ENCODE results near the gene BCAR3.
A peak's percentile ranks its signal among the peaks of the same experiment; 100 is the strongest.
"Not testable (repeated sequence)": the region's sequence is repeated elsewhere in the genome, so short reads cannot be mapped to it uniquely, and the experiment has no call there.

BCAR3 gene

DNA sequence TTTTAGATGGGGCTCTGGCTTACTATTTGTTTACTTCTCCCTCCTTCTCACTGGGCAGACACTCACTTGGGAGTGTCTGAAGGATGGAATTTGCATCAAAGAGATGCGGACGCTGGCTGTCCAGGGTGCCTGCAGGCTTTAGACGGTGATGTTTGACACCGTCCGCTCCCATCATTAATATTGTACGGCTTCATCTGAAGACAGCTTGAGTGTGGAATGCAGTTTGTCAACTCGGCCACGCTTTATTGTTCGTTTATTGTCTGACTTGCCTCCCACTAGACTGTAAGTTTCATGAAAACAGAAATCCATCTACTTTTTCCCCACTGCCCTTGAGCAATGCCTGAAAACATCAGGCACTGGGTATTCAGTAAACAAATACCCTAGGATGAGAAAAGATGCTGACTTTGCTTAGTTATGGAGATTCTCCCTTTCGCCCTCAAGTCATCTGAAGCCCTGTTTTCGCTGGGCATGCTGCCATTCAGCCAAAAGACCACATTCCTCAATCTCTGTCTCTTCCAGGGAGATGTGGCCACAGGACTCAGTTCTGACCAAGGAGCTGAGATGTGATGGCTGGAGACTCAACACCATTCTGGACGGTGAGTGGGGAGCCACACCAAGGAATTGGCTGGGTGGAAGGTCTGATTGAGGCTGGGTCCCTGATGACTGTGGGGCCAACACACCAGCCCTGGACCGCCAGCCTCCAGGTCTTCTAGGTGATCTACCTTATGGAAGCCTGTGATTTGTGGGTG, 87.6 kb downstream of the BCAR3 start:
- DNase-seq = no peak

DNA sequence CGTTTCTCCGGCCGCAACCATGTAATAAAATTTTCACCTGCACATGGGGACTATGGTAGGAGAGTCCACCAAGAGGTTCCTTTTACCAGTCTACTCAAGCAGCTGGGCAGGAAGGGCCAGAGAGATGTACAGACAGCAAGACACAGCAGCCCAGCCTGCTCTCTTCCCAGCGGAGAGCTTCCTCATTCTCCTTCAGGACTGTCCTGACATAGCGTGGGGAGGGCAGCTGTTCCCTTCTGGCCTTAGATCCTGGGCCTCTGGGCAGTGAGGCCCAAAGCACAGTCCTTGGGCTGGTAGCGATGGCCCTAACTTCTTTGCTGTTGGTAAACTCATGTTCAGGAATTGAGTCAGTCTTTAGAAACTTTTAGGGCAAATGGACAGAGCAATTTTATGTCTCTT, 89.1 kb downstream of the BCAR3 start:
- no peak for DNase-seq

DNA sequence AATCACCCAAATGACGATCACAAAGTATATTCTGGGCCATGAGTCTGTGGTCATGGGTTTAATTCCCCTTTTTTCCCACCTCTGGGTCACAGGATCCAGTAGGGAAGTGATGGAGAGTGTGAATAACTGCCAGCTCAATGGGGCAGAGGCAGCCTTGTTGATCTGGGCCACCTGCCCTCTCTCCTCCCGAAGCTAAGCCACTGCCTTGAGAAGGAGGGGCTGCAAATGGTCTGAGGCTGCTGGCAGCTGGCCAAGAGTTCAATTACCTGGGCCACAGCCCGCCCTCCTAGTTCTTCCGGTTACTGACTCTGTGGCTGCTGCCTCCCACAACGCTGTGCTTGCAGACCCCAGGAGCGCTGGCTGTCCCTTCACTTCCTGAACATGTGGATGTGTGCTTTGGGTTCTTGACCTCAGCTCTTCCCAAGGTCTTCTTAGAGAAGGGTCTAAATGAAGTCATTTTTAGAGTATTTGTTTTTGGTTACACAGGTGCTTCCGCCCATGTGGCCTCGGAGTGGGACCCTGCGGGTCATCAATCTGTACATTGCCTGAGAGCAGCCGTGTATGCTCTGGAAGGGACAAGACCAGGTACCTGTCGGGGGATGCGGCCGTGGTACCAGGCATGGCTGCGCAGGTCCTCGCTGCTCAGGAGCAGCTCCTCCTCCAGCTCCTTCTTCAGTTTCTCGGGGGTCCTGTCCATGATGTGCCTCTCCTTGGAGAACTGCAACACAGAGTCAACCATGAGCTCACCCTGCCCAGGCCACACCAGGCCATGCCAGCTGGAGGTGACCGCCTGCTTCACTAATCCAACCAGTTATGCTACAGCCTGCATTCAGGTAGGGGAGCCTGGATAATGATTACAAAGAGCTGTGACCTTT, 89.7 kb downstream of the BCAR3 start:
- peak in 1 of 2 donors; percentile 35 for DNase-seq

DNA sequence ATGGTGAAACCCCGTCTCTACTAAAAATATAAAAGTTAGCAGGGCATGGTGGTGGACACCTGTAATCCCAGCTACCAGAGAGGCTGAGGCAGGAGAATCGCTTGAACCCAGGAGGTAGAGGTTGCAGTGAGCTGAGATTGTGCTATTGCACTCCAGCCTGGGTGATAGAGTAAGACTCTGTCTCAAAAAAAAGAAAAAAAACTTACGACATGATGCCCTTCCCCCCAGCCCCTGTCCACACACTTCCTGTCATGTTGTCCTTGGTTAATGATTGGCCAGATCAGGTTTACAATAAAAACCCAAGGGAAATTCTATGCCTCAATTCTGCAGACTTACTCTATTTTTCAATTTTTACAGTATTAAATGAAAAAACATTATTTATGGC, 90.4 kb downstream of the BCAR3 start:
- not testable (repeated sequence) for DNase-seq

DNA sequence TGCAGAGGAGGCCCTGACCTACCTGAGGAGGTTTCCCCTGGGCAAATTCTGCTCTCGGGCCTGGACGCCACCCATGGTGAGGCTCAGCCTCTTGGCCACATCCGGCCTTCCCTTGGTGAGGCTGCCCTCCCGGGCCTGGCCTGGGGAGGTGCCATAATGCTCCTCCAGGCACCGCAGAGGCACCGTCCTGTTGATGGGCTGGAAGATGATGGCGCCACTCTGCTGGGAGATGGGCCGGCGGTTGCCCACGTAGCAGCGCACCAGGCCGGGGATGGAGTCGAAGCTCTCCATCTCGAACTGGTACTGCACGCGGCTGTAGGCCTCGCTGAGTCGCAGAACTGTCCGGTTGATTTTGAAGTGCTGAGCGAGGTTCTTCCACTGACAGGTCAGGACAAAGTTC, 92.7 kb downstream of the BCAR3 start:
- DNase-seq = no peak

DNA sequence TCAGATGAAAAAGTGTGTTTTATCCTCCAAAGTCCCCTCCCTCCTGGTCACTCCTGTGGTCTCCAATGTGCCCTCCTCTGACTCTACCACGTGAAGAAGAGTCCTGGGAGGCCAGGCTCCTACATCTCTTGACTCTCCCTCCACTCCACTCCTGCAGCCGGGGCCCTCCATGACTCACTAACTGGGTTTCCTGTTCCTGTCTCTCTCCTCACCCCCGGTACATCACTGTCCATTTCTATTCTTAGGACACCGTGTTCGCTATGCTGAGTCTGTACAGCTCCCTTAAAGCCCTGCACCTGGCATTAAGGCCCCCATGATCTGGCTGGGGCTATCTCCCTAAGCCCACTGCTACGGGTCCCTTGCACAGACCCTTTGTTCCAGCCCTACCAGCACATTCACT, 93.4 kb downstream of the BCAR3 start:
- DNase-seq = no peak

DNA sequence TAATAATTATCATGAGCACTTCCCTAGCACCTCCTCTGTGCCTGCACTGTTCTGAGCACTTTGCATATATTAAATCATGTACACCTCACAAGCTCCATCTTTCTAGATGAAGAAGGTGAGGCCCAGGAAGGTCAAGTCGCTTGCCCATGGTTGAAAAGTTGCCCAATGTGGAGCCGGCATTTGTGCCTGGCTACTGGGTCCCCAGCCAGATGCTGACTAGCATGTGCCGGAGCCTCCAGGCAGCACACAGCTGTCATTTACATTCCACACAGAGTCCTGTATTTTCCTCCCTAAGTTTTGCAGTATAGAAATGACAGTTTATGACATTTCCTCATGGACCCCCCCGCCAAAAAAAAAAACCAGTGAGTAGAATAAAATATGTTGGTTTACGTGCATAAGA, 94.3 kb downstream of the BCAR3 start:
- DNase-seq = no peak

DNA sequence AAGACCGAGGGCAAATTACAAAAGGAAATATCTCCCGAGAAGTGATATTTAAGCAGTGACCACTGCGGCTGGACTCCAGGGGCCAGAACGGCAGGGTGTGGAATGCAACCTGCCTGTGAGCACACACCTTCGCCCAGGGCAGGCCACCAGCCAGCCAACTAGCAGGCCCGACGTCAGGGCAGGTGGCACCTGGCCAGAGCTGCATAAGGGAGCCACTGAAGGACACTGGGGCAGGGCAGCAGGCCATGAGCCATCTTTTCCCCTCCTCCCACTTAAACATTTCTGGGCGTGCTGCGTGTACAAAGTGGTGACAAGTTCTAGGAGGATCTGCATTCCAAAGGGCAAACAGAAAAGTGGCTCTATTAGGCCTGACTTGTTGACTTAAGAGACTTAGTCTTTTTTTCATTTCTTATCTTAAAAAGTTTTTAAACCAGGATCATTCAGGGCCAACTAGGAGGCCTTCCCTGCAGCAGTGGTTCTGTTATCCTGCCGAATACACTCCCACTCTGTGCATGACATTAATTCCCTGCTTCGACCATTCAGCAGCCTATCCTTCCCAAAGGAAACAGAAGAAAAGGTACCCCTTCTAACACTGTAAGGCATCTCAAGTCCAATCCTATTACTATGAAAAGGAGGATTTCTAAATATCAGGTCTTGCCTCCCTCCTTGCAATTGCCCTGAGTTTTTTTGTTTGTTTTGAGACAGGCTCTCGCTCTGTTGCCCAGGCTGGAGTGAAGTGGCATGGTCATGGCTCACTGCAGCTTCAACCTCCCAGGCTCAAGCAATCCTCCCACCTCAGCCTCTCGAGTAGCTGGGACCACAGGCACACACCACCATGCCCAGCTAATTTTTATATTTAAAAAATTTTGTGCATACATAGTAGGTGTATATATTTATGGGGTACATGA, 96.3 kb downstream of the BCAR3 start:
- no peak for DNase-seq

DNA sequence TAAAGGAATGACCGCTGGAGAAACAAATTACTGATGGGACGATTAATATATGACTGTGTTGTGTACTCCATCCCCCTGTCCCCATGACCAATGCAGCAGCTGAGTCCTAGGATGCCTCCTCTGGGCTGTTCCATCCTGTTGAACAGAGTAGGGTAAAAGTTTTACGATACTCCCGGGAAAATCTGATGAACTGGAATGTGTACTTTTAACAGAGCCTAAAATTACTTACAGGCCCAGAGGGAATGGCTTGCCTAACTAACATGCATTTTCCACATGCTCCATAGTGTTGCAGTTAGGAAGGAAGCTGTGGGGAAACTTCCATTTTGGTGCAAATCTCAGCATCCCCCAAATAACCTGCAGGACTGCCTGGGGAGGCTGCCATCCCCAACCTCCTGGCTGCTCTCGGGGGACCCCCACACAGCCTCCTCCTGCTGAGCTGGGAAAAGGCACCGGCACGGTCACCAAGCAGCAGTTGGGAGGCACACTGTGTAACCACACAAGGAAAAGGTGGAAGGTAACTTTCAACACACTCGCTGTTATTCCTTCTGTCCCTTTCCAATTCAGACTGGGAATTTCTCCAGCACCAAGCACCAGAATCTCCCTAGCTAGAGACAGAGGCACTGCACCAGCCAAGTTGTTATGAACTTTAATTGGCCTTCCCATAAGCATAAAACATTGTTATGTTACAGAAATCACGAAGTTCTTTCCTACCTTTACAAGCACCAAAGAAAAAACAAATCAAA, 97.2 kb downstream of the BCAR3 start:
- DNase-seq = no peak

DNA sequence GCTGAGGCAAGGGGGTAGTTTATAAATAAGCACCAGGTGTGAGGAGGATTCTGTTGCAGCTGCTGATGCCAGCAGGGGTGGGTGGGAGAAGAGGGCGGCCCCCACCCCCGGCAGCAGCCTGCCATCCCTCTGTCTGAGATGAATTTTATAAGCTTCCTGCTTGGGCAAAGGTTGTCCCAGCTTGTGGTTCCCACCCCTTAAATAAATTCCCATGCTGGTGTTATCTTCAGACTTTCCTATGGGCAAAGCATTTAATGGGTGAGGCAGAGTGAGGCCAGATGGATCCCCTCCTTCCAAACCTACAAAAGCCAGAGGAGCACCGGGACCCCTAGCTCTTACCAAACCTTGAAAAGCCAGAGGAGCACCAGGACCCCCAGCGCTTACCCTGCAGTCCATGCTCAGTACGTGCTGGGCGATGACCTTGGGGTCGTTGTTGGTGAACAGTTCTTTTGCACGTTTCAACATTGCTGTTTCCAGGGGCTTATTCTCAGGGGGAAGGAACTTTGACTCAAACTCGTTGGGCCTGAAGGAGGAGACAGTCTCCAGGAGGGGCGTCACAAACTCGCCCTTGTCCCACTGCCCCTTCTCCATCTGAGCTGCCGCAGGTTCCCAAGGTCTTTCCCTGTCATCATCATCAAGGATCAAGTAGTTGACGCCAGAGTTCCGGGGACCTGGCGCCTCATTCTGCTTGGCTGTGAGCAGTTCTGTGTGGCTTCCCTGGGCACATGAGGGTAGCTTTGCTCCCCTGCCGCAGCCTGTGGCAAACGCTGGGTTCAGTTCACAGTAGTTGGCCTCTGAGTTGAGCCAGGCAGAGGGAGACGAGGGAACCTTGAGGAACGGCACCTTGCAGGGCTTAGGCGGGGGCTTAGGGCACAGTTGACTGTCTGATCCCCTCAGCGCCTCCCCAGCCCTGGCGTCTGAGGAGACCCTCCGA, 99.5 kb downstream of the BCAR3 start:
- DNase-seq = no peak

DNA sequence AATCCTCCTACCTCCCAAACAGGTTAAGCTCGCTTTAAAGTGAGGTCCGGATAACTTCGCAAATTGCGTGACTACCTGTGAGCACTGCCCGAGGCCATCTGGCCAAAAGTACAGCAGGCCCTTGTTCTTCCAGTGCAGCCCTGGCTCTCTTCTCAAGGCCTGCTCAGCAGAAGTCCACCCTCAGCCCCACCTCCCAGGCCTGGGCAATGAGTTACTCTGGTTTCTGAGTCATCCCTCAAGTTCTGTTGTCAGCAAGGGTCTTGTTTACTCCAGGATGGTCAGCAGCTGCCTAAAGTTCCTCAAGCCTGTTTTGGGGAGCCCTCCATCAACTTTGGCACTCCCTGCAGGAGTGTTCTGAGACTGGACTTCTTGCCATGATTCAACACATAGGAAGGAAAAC, 101.7 kb downstream of the BCAR3 start:
- DNase-seq = no peak

DNA sequence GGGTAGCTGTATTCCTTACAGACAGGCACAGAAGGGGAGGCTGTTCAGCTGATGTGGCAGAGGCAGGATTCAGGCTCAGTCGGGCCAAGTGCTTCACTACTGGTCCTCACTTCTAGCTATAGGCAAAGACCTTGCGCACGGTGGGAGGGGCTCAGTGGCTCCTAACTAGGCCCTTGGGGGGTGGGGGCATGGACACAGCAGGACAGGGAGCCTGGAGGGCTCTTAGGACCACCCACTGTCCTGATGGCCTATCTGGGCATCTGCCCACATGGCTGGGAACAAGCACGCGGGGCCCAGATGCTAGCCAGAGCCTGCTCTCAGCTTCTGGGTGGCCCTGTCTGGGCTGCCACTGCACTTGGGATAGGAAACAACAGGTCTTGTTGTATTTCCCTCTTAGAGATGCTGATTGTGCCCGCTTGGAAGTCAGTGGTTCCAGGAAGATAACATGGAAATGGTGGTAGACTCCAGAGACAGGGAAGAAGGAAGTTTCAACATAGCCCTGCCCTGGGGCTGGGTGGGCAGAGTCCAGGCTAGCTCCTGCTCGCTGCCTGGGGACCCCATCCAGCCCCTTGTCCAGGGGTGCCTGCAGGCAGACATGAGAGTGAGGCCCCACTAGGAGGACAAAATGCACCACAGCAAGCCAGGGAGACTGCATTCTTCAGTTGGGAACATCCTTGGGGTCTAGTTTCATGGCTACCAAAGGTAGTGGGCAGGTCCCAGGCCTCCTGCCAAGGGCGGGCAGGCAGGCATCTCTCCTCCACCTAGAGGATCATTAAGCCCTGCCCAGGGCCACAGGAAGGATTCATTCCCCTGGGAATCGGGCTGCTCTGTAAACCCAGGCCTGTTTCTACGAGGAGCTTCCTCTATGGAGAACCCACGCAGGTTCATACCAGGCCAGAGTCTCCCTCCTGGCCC, 102.5 kb downstream of the BCAR3 start:
- no peak for DNase-seq

DNA sequence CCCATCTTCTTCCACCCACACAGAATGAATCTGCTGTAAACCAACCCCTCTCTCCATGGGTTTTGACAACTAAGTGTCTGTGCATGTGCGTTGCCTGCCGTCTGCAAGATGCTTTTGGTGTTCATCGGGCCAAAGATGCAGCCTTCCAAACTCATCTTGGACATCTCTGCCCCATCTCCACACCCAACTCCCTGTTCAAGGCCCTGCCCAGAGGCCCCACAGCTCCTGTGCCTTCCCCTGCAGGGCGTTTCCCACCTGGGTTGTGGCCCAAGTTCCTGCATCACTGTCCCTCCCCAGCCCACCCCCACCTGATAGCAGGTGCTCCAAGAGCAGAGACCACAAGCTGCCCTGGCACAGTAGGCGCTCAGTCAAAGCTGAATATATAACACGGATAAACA, 103.2 kb downstream of the BCAR3 start:
- DNase-seq = no peak

DNA sequence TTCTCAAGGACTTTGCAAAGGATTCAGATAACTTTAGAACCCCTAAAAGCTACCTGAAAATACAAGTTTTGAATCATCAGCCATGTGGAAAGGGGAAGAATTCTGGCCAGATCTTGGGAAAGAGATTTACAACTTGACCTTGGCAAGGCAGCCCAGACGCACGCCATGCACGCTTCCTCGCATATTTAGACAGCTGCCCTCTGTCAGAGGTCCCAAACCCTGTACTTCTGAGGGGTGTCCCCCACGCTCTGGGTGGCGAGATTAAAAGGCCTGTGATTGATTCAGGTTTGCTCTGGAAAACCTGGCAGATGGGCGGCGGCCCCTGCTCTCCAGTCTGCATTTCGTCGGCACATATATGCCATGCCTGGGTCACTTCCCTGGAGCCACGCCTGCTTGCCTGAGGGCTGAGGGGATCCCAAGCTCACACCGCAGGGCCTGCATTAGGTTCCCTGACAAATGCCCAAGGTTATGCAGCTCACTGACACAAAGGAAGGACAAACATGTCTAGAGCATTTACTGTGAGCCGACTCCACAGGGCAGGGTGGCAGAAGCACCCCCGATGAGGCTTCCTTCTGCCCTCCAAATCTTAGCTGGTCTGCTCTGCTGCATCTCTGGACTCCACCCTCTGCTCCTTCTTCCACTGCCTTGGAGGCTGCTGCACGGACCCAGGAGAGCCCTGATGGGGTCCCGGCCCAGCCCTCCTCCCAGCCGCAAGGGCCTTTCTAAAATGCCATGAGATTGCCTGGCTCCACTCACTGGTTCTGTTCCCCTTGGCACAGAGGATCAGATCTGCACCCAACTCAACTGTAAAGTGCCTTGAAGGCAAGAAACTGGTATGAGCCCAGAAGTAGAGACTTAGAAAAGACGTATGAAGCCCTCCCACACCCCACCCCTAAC, 103.9 kb downstream of the BCAR3 start:
- DNase-seq = no peak

DNA sequence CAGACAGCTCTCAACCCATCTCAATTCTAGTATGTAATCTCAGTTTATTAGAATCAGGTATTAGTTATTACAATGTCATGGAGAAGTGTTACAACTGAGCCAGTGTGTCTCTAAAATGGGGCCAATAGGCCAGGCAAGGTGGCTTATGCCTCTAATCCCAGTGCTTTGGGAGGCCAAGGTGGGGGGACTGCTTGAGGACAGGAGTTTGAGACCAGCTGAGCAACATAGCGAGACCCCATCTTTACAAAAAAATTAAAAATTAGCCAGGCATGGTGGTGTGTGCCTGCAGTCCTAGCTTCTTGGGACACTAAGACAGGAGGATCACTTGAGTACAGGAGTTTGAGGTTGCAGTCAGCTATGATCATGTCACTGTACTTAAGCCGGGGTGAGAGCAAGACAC, 104.9 kb downstream of the BCAR3 start:
- no peak for DNase-seq

DNA sequence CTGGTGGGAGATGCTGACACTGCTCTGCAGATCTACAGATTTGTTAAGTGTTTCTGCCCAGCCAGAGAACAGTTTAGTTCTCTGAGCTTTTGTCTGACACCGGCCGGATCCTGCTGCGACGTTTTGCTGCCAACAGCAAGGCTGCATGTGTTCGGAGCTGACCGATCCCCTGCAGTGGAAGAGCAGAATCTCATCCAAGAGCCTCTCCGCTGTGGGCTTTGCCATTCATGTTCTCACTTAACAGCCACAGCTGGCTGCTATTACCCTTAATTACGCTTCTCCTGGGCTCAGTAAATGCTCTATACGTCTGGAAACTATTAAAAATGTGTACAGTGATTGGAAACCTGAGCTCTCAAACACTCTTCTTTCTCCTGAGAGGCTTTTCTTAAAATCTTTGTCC, 105.3 kb downstream of the BCAR3 start:
- no peak for DNase-seq

DNA sequence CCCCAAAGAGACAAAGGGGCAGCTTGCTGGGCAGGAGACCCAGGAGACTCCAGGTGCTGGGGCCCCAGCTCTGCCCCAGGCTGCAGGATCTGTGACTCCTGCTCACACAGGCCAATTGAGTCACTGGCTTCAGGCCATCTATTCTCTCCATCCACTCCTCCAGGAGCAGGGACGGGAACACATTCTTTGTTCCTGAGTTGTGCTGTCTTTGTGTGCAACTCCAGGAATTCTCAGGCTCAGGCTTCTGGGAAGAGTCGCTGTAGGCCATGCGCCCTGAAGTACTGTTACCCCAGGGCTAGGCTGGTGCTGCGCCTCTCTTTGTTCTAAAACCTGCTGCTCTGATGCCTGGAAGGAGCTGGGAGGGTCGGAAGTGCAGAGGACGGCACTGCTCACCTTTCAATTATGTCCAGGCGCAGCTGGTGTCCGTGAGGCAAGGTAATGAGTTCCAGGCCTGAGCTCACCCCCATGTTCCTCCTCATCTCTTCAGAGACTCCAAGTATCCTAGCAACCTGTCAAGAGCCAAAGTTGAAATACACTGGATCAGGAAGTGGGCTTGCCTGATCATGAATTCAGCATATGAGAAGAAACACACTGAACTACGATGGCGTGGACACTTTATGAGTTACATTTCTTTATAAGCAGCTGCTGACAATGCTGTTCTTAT, 105.9 kb downstream of the BCAR3 start:
- no peak for DNase-seq

DNA sequence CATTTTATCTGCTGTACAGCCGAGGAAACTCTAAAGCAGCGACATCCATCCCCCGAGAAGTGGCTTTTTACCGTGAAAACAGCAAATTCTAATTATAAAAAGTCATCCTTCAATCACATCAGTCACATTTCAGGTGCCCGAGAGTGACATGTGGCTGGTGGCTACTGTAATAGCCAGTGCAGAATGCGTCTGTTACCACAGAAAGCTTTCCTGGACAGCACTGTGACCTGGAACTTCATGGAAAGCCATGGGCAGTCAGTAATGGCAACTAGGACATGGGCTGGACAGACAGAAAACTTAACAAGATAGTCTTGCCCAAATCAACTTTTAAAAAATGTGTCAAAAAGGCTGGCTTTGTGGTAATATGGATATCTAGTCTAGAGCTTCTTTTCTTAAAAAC, 106.6 kb downstream of the BCAR3 start:
- DNase-seq = no peak

DNA sequence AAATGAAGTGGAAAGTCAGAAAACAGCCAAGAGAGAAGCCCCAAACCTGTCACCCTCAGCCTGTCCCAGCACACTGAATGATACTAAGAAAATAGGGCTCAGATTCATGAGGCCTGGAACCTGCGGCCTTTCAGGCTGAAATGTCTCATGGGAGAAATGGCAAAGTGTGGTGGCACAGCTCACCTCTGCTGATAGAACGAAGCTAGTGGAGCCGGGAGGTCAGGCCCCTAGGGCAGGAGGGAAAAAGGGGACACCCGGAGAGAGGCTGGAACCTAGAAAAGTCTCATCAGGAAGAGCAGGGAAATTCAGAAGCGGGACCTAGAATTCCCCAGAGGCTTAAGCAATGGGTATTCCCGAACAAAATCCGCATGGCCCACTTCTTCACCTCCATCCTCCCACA, 107.1 kb downstream of the BCAR3 start:
- DNase-seq = no peak
